Adrenal gland (tissue), 12 donors: ENCODE data around the gene LRP1. TPM values are rescaled to one million over a fixed set of nuclear protein-coding genes. Genes with fewer than 3 reads are reported as not detected.
"Not testable (repeated sequence)": the region's sequence is repeated elsewhere in the genome, so short reads cannot be mapped to it uniquely, and the experiment has no call there.

Source experiments
- DNase-seq, 7 donors: peaks; one replicate each; pipeline ENCODE4 v3.0.0-alpha.2; 2019 to 2020
- H3K27ac ChIP-seq, 5 donors: fragments of 200-600 bp; sonication (generic) in 4 of 5; 1 replicate in 3 of 5; 2 replicates in 2 of 5; pipeline versions ENCODE4 v1.5.1 to v1.8.0; 2016 to 2020; ENCODE audit warnings: mild to moderate bottlenecking in 1 of 5
- H3K27me3 ChIP-seq: fragments of 200-600 bp; 2 replicates; pipeline ENCODE4 v1.8.0; 2021
- H3K36me3 ChIP-seq, 2 donors: fragments of 200-600 bp; replicated peaks in 1 of 2; 1 replicate in 1 of 2; 2 replicates in 1 of 2; pipeline versions ENCODE4 v1.5.1 to v1.8.0; 2018 to 2022
- H3K4me1 ChIP-seq, 2 donors: fragments of 200-600 bp; replicated peaks in 1 of 2; 1 replicate in 1 of 2; 2 replicates in 1 of 2; pipeline versions ENCODE4 v1.5.1 to v1.8.0; 2018 to 2021
- H3K4me3 ChIP-seq, 4 donors: fragments of 200-600 bp; sonication (generic) in 3 of 4; one replicate each; pipeline ENCODE4 v1.5.1; 2016 to 2018
- H3K9me3 ChIP-seq, 3 donors: fragments of 200-600 bp; sonication (generic) in 1 of 3; replicated peaks in 1 of 3; 1 replicate in 2 of 3; 2 replicates in 1 of 3; pipeline versions ENCODE4 v1.5.1 to v1.8.0; 2016 to 2021
- POLR2A ChIP-seq, 2 donors: fragments of 450-650 bp; IDR thresholded peaks; one replicate each; pipeline ENCODE4 v1.6.1; 2017; ENCODE audit warnings: antibody characterized with exemption in 2 of 2, mild to moderate bottlenecking in 2 of 2, moderate library complexity in 1 of 2
- WGBS, 4 donors: extraction: QIAGEN DNeasy Blood & Tissue Kit in 2 of 4; methylation state at CpG; one replicate each; pipeline versions ENCODE4 v1.1.5 to v1.1.7; 2013 to 2017; 5-methylcytosine and 5-hydroxymethylcytosine counted together
- intact Hi-C, 2 donors: fragments of 100-400 bp; cut with DNase I; formaldehyde crosslinking; loops; one replicate each; pipeline versions ENCODE4 v1.14.1 to v1.15.0; 2022 to 2023
- polyA plus RNA-seq, 3 donors: library from polyadenylated mRNA; stranded (reverse); fragments of 200-250 nt in 2 of 3; fragments of 350-450 nt in 1 of 3; fragmentation: Illumina TruSeq in 1 of 3; extraction: RNeasy Lipid Tissue Mini Kit (QIAGEN cat#74804) in 1 of 3; gene quantifications; one replicate each; pipeline ENCODE4 v1.2.3, GENCODE V29; 2013 to 2014
- total RNA-seq, 9 donors: library from RNA; depleted of rRNA in 4 of 9; stranded (reverse); fragments of >200 nt in 4 of 9; fragments of 120-200 nt in 1 of 9; fragmentation: NEBNext Ultra II Directional in 1 of 9; extraction: Animal tissue kit (Norgen Biotek cat#: 25700) in 1 of 9; gene quantifications; one replicate each; pipeline versions ENCODE4 v1.1.0 to v1.2.4, GENCODE V29; 2013 to 2023
- TF ChIP-seq, protein P1 (sequence below), 6 experiments: fragments of 450-650 bp in 4 of 6; fragments of 200-600 bp in 2 of 6; sonication (generic) in 1 of 6; IDR thresholded peaks; 1 replicate in 5 of 6; 2 replicates in 1 of 6; pipeline versions ENCODE4 v1.5.1 to v1.8.0; 2016 to 2021; ENCODE audit warnings: antibody characterized with exemption in 6 of 6, mild to moderate bottlenecking in 2 of 6, moderate library complexity in 1 of 6
- donor health status: healthy with polysubstance abuse.
- donor health status: Bipolar disorder and iron deficiency.
- donor health status: DM: yes; HTN: yes; CAD: no.
- donor health status: DM: no; HTN: no; CAD: no.
- donor health status: DM: no; HTN: no; CAD: no.
- donor health status: DM: yes; HTN: yes; CAD: no.

LRP1 gene
- total and polyA plus RNA-seq, 12 donors, result 18.4 to 307 (median 138) TPM

GRCh38 chr12:57118711-57119271 is 9.5 kb upstream of the LRP1 start:
- peak in 1 of 7 donors; percentile 27 for DNase-seq
- 50 to 56% (median 52%) methylated on average over 1 of the region's 1 CpG for WGBS, 4 donors
- H3K4me1 ChIP-seq, result peaks cover 0 to 6% of the 10 kb centered on the region in 2 donors
- H3K27me3 ChIP-seq, result no peaks in the 10 kb centered on the region
- intact Hi-C loops, result no loop called here
- TF ChIP-seq, protein P1, sequence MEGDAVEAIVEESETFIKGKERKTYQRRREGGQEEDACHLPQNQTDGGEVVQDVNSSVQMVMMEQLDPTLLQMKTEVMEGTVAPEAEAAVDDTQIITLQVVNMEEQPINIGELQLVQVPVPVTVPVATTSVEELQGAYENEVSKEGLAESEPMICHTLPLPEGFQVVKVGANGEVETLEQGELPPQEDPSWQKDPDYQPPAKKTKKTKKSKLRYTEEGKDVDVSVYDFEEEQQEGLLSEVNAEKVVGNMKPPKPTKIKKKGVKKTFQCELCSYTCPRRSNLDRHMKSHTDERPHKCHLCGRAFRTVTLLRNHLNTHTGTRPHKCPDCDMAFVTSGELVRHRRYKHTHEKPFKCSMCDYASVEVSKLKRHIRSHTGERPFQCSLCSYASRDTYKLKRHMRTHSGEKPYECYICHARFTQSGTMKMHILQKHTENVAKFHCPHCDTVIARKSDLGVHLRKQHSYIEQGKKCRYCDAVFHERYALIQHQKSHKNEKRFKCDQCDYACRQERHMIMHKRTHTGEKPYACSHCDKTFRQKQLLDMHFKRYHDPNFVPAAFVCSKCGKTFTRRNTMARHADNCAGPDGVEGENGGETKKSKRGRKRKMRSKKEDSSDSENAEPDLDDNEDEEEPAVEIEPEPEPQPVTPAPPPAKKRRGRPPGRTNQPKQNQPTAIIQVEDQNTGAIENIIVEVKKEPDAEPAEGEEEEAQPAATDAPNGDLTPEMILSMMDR (IDR thresholded peaks at IDR 0.05), result no peak
- TF ChIP-seq POLR2A (IDR thresholded peaks at IDR 0.05), result no peak
- peak overlapping the region in 1 of 5 donors; percentile 54 for H3K27ac ChIP-seq
- H3K4me3 ChIP-seq, result no peak overlapping the region
- H3K36me3 ChIP-seq, result no peaks in the 10 kb centered on the region
- H3K9me3 ChIP-seq, result no peaks in the 10 kb centered on the region

GRCh38 chr12:57119294-57120085 is 8.8 kb upstream of the LRP1 start:
- intact Hi-C loops, result no loop called here
- DNase-seq, result no peak
- Histone ChIP-seq H3K9me3 (no peaks in the 10 kb centered on the region), H3K36me3 (no peaks in the 10 kb centered on the region), H3K4me3 (no peak overlapping the region), H3K4me1 (peaks cover 0 to 6% of the 10 kb centered on the region in 2 donors), H3K27me3 (no peaks in the 10 kb centered on the region), H3K27ac (peak overlapping the region in 1 of 5 donors; percentile 54)
- TF ChIP-seq, protein P1 (IDR thresholded peaks at IDR 0.05), result no peak
- TF ChIP-seq POLR2A (IDR thresholded peaks at IDR 0.05), result no peak
- 89 to 94% (median 91%) methylated on average over 5 of the region's 5 CpGs for WGBS, 4 donors

- H3K9me3 ChIP-seq, H3K27me3 ChIP-seq, H3K4me3 ChIP-seq, intact Hi-C loops, H3K27ac ChIP-seq, H3K4me1 ChIP-seq, H3K36me3 ChIP-seq, DNase-seq: not testable (repeated sequence)
- WGBS, 4 donors, result 82 to 90% (median 87%) methylated on average over 10 to 11 of the region's 11 CpGs
Measured at GRCh38 chr12:57120718-57121117, 7.6 kb upstream of the LRP1 start.

GRCh38 chr12:57123813-57124212 is 4.5 kb upstream of the LRP1 start:
- no peaks in the 10 kb centered on the region for H3K27me3 ChIP-seq
- peaks cover 4 to 13% of the 10 kb centered on the region in 2 donors for H3K4me1 ChIP-seq
- no peak for DNase-seq
- 30 to 48% (median 42%) methylated on average over 2 of the region's 2 CpGs for WGBS, 4 donors
- H3K36me3 ChIP-seq, result no peaks in the 10 kb centered on the region
- H3K4me3 ChIP-seq, result no peak overlapping the region
- no peaks in the 10 kb centered on the region for H3K9me3 ChIP-seq
- intact Hi-C loops, result loop anchor here in 1 of 2 donors (2.0 kb wide), 1 partner anchor 55 kb away; no protein-coding TSS in a partner anchor
- no peak overlapping the region for H3K27ac ChIP-seq
- TF ChIP-seq, protein P1 (IDR thresholded peaks at IDR 0.05), result no peak
- no peak for TF ChIP-seq POLR2A (IDR thresholded peaks at IDR 0.05)
